GM12801 (cell line): Measurements from ENCODE around the gene ERLIN1.

ENCODE experiments used
- TF ChIP-seq, protein P1 (sequence below): IDR thresholded peaks from one replicate; pipeline ENCODE4 v1.5.1; 2011; ENCODE audit warnings: control low read depth; ENCODE audit not compliant: insufficient read length; ENCODE audit errors: extremely low read depth

Gene ERLIN1

DNA sequence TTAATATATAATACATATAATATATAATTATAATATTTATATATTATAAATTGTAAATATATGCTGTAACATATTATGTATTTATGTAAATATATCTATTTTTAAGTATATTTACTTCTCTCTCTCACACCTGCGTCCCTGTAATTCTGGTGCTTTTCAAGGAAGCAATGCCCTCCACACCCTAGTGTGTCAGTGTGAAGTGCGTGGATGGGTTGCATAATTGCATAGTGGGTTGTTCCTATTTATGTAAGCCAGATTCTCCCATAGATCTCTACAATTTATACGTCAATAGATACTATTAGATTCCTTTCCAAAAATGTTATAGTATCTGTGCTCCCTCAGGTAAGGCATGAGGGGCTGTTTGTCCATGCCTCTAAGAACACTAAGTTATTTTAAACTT lies 54.3 kb downstream of the ERLIN1 start:
- TF ChIP-seq, protein P1, sequence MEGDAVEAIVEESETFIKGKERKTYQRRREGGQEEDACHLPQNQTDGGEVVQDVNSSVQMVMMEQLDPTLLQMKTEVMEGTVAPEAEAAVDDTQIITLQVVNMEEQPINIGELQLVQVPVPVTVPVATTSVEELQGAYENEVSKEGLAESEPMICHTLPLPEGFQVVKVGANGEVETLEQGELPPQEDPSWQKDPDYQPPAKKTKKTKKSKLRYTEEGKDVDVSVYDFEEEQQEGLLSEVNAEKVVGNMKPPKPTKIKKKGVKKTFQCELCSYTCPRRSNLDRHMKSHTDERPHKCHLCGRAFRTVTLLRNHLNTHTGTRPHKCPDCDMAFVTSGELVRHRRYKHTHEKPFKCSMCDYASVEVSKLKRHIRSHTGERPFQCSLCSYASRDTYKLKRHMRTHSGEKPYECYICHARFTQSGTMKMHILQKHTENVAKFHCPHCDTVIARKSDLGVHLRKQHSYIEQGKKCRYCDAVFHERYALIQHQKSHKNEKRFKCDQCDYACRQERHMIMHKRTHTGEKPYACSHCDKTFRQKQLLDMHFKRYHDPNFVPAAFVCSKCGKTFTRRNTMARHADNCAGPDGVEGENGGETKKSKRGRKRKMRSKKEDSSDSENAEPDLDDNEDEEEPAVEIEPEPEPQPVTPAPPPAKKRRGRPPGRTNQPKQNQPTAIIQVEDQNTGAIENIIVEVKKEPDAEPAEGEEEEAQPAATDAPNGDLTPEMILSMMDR, result no peak

DNA sequence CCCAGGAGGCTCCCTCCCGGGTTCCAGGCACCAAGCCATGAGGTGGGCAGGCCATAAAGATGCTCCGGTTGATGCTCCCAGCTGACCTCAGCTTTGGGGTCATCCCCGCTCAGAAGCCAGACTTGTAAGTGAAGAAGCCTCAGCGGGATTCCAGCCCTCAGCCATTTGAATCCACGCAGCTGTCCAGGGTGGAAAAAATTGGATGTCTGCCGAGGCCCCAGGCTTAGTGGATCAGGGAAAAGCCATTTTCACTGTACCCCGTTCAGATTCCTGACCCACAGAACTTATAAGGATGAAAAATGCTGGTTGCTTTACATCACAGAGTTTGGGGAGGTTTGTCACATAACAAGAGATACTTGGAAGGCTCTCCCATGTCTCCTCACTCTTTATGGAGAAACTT lies 55.0 kb downstream of the ERLIN1 start:
- TF ChIP-seq, protein P1, result no peak

DNA sequence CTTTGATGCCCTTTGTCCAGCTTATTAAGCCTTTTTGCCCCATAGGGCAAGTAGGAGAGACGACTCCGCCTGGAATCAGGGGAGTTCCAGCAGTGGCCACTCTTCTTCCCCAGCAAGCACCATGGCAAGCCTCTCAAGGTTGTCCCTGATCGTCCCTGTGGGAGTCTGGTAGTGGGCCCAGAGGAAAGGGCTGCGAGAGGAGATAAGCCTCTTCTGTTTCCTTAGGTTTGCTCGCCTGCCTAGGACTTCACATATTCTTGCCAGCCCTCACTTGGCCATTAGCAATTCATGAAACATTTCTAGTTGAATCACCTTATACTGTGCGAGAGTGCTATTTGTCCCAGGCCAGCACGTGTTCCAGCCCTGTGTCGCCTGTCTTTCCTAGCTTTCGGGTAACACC lies 56.4 kb downstream of the ERLIN1 start:
- TF ChIP-seq, protein P1, result no peak

DNA sequence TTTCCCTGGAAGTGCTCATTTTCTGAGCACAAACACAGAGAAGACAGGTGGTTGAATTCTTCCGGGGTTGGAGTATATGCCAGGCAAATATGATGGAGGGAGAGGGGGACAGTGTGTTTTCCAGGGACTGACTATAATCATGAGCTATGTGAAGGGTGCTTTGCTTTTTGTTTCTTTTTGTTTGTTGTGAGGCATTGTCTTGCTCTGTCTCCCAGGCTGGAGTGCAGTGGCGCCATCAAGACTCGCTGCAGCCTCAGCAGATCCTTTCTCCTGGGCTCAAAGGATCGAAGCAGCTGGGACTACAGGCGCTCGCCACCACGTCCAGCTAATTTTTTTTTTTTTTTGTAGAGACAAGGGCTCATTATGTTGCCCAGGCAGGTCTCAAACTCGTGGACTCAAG lies 56.9 kb downstream of the ERLIN1 start:
- TF ChIP-seq, protein P1, result no peak

DNA sequence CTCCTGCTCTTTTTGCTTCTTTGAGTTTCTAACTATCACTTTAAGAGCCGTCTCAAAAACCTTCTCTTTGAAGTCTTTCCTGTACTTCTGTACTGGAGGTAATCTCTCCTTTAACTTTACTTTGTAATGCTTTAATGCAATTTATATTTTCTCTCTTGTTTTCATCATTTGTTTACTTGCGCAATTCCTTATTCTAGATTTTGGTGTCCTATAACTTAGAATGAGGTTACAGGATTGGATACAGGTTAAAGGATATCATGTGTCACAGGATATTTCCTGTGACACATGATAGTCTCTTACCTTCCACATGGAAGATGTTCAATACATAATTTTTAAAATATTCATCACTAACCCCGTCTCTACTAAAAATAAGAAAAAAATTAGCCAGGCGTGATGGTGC lies 61.7 kb downstream of the ERLIN1 start:
- TF ChIP-seq, protein P1, result no peak

DNA sequence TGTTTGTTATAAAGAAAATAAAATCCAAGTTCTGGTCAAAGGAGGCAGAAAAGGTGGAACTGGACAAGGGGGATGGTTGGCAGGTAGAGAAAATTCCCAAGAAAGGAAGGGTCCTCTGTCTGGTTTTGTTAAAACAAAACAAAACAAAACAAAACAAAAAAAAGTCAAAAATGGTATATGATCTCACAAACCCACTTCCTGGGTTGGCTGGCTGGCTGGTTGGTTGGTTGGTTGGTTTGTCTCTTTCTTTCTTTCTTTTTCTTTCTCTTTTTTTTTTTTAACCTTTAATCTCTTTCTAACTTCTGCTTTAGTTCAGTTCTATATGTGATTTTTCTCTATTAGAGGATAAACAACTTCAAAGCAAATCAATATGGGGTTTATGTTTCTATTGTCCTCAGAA lies 63.0 kb downstream of the ERLIN1 start:
- TF ChIP-seq, protein P1, result no peak

DNA sequence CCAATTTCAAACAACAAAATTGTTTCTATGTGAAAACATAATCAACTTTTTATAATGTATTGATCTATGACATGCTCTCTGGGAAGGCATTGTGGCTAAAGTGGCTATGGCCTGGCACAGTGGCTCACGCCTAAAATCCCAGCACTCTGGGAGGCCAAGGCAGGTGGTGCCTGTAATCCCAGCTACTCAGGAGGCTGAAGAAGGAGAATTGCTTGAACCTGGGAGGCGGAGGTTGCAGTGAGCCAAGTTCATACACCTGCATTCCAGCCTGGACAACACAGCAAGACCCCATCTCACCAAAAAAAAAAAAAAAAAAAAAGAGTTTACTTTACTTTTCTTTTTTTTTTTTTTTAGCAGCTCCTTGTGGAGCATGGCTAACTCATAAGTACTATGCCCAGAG lies 65.3 kb downstream of the ERLIN1 start:
- TF ChIP-seq, protein P1, result no peak

DNA sequence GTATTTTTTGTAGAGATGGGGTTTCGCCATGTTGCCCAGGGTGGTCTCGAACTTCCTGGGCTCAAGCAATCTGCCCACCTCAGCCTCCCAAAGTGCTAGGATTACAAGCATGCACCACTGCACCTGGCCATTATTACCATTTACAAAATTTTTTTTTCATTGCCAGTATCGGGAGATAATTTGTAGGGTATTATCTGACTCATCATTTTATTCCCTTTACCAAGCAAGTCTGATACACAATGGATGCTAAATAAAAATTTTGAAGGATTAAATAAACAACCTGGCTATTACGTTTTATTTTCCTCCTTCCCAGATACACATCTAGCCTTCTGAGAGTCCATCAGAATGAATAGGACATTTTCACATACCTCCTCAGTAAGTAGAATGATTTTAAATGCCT lies 66.1 kb downstream of the ERLIN1 start:
- TF ChIP-seq, protein P1, result no peak
